NCI-H1694 (cell line): ENCODE measurements around the gene TMEM243.

Experiments used
- DNase-seq: peaks from one replicate; lab custom pipeline; 2025; lab: John Stamatoyannopoulos, UW

The TMEM243 gene

DNA sequence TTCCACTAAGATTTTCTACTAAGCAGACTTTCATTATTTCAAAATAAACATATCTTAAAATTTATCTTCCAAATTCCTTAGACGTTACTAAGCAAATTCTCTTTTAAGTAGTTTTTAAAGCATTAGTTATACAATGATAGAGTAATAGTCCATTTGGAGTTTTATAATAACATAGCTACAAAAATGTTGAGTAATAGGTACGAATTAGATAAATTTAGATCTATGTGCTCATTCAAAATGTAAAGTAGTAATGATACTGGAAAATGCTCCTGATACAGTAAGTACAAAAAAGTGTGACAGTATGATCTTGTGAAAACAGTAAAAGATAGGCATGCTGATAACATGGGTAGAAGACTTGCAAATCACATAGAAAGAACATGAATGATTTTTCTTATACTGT lies 62.8 kb downstream of the TMEM243 start:
- DNase-seq, result no peak

DNA sequence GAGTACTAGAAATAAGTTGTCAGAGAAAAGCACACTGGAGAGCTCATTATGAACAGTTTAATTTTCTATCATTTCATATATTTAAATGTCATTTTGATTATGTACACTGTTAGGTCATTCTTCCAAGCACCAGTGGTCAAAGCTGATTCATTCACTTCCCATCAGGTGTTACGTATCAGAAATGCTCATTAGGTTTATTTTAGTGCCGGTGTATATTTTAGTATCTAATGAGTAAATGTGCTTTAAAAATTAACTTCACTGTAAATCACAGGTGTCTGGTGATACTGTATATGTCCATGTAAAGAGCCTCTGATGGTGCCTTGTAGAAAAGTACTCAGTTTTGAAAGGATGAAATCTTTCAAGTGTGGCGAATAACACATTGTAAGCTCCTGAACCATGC lies 63.7 kb downstream of the TMEM243 start:
- DNase-seq, result no peak

DNA sequence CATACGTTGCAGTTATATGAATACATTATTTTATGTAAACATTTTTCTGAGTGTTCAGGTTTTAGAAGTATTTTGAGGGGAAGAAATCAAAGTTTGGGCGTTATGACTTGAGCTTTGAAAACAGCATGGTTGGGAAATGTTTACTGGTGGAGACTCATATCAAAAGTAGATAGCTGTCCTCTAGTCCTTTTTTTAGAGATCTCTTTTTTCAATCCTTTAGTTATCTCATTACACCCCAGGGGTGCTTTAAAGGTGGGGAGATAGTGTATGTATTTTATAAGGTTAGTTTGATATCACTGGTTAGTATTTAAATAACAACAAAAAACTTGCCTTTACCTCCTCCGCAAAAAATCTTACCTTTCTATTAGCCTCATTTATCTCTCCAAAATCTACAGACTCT lies 65.0 kb downstream of the TMEM243 start:
- no peak for DNase-seq

DNA sequence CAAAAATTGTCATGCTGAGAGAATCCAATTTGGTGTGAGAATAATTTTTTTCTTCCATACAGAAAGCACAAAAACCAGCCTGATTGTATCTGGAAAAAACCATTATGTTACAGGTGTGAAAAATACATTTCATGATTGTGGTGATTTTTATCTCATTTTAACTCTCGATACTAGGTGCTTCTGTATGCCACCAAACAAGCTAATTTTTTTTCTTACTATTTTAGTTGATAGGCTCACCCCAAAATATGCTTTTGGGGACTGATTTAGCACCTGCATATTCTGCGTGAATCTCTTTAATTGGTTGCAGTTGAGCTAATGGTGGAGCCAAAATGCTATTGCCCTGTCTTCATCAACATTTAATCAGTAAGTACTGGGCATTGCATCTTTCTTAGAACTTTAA lies 65.4 kb downstream of the TMEM243 start:
- DNase-seq, result no peak

DNA sequence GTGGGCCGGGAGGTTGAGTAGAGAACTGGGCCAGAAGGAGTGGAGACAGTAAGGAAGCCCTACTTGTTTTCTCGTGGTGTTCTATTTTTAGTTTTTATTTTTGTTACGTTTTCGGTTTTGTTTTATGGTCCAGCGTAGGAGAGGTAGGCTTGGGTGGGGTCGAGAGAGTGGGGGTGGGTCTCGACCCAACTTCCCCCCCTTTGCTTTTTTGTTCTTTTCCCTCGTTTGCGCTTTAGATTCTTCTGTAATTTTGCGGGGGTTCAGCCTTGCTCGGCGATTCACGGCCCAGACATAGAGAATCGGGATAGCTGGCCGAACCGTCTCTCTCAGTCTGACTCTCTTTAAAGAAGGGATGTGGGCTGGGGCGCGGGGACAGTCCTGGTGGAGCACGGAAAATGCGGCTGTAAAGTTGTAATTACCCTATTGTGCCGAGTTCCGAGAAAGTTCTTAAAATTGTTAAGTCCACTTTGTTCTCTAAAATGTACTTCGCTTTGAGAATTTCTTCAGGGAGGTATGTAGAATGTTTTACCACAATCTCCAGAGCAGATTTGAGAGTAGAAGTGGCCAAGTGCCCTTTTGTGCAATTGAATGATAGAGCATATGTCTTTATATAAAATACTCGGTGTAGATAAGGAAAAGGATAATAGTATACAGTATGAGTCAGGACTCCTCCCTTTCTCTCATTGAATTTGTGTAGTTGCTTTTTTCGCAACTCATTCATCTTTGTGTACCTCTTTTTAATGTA lies 66.5 kb downstream of the TMEM243 start:
- no peak for DNase-seq

DNA sequence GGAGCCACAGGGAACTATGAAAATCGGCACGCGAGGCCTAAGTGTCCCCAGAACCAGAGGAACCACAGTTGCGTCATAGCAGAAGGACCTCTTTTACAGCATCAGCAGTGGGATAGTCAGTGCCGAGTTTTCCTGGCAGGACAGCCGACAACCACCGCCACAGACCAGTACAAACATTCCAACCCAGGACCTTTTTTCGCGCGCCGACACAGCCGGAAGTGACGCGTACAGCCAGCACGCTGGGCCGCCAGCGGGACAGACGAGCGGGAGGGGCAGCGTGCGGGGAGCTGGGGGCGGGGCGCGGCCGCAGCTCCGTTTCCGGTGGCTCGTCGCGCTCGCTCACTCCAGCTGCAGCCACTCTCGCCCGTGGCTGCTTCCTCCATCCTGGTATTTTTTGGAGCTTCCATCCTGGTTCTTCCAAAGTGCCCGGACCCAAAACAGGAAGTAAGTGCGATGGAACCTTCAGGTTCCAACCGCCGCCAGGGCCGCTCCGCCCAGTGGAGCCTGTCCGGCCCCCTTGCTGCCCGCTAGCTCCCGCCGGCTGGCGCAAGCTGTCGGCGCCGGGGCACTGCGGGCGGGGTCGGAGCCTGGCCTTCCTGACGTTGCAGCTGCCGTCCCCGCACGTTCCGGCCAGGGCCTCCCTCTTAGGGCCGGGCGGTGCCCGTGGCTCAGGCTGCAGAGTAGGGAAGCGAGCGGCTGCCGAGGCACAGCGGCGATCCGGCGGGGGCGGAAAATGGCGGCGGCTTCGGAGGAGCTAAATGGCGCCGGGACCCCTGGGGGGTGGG lies 67.2 kb downstream of the TMEM243 start, which contains the start of gene DMTF1:
Gene DMTF1 (plus strand): TSS at position 342 of the 785 bp plus-strand sequence. CDS start 12,489 bp downstream, outside the sequence.
- DNase-seq, result peak; percentile 91

- DNase-seq, result peak; percentile 55
Measured at GRCh38 chr7:87151729-87152111, 67.8 kb downstream of the TMEM243 start.

- DNase-seq, result no peak
Measured at GRCh38 chr7:87151002-87151728, 68.4 kb downstream of the TMEM243 start.

- DNase-seq, result peak; percentile 47
Measured at GRCh38 chr7:87148332-87148955, 71.1 kb downstream of the TMEM243 start.

- no peak for DNase-seq
Measured at GRCh38 chr7:87147500-87147899, 72.0 kb downstream of the TMEM243 start.

- no peak for DNase-seq
Measured at GRCh38 chr7:87146740-87147386, 72.7 kb downstream of the TMEM243 start.
